Midbrain (tissue), 1 donor: ENCODE data around the gene DDX4.
A peak's percentile ranks its signal among the peaks of the same experiment; 100 is the strongest.
"Not testable (repeated sequence)": the region's sequence is repeated elsewhere in the genome, so short reads cannot be mapped to it uniquely, and the experiment has no call there.

Source experiments
- DNase-seq: peaks from one replicate; lab custom pipeline; 2025; lab: John Stamatoyannopoulos, UW

The DDX4 gene

DNA sequence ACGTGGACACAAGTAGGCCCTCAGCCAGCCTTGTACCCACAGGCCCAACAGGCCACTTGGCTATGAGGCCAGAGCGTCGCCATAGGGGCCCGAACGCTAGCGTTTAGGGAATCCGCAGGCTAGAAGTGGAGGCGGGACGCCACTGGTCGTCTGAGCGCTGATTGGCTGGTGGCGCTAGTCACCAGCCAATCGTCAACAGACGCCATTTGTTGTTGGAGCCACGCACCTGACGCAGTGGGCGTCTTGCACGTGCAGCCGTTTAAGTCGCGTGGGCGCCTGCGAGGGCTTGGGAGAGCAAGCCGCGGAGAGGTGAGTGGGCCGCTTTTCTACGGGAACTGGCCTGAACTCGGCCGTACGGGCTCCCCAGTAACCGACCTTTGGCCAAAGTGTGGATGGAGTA, at the start of gene DDX4:
Gene DDX4 (plus strand): TSS at position 269 of the 400 bp plus-strand sequence. CDS start 903 bp downstream, outside the sequence.
- DNase-seq = no peak

DNA sequence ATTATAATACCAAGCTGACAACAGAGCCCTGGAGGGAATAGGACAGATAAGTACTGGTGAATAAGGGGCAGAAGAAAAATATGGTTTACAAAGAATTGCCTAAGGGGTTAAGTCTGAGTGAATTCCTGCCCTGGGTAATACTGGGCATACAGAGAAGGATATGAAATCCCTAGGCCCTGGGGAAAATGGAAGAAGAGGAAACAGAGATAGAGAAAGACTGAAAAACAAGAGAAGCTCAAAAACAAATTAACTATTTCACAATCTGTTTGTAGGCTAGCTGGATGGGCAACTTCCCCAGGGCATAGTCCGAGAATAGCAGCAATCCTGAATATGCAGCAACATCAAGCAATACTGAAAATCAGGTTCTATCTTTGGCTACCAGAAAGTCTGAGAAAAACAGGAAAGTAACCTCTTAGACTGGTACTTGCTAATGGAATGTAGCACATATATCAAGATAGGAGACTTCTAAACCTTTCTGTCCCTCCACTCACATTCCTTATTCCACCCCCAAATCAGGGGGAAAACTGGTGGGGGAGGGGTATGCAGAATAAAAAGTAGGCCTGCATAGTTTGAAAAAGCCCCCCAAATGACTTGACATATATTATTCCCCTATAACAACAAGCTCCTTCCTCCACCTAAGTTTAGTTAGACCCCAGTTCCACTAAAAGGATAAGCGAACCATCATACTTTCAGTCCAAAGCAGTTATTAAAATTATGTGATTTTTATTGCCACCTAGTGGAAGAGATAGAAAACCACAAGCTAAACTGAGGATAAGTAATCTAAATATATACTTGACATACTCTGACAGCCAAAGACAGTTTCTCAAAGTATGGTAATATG, 46.4 kb upstream of the DDX4 start:
- DNase-seq = peak; percentile 67

DNA sequence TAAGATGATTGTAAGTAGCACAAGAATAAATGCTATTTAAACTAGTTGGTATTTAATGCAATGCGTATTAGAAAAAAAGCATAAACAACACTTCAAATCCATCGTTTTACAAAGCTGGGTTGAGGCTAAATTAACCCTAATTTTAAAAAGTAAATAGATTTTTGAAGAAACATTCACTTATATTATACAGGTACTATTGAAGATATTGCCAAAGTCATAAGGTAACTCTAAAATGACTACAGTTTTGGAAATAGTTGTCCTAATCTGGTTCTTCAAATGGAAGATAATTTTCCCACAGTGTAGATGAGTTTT, 45.8 kb upstream of the DDX4 start:
- DNase-seq = no peak

DNA sequence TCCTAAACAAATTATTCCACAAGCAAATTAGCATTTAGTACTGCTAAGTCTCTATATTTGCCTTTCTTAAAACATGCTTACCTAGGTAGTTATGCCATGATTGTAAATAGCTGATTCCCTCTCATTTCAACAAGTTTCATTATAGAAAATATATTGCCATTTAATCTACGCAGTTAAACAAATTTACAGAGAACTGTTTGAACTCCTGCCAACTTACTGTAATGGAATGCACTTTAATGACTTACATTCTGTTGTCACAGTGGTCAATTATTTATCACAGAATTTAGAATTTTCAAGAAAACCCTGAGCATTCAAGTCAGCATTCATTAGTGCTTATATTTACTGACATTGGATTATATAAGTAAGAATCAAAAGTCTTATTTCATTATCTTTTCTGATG, 45.4 kb upstream of the DDX4 start:
- no peak for DNase-seq

DNA sequence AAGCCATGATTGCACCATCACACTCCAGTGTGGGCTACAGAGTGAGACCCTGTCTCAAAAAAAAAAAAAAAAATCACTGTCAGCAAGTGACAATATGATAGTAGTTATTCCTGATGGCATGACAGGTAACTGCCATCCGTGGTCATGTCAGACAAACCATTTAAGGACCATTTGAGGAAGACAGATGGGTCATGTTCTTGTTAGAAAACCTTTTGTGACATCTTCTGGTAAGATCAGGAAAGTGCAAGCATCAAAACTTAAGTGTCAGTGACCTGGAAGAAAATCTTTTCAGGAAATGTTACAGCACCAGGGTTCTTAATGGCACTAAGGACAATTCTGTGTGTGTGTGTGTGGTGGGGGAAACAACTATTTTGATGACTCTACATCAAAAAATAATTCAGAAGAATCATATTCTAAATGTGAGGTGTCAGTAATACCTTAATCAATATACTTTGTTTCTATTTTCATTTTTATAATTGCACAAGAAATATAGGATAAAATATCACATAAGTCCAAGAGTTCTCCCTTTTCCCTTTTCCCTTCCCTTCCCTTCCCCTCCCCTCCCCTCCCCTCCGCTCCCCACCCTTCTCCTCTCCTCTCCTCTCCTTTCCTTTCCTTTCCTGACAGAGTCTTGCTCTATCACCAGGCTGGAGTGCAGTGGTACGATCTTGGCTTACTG, 43.6 kb upstream of the DDX4 start:
- no peak for DNase-seq

DNA sequence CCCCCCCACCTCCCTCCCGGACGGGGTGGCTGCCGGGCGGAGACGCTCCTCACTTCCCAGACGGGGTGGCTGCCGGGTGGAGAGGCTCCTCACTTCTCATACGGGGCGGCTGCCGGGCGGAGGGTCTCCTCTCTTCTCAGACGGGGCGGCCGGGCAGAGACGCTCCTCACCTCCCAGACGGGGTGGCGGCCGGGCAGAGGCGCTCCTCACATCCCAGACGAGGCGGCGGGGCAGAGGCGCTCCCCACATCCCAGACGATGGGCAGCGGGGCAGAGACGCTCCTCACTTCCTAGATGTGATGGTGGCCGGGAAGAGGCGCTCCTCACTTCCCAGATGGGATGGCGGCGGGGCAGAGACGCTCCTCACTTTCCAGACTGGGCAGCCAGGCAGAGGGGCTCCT, 41.2 kb upstream of the DDX4 start:
- not testable (repeated sequence) for DNase-seq

DNA sequence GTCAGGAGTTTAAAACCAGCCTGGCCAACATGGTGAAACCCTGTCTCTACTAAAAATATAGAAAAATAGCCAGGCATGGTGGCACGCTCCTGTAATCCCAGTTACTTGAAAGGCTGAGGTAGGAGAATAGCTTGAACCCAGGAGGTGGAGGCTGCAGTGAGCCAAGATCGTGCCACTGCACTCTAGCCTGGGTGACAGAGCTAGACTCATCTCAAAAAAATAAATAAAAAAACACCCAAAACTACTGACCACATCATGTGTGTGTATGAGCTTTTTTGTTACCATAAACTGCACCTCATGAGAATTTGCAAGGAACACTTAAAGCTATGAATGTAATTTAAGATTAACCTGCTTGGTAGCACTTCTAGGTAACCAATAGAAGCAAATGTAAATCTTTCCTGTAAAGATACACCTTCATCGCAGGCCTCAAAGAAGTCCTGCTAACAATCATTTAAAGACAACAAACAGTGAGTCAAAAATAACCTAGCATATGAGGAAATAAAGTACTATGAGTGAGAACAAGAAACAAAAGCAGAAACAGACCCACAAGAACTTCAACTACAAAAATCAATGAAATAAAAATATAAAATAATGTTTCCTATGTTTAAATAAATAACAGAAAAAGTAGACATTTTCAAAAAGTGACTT, 38.7 kb upstream of the DDX4 start:
- DNase-seq = no peak

DNA sequence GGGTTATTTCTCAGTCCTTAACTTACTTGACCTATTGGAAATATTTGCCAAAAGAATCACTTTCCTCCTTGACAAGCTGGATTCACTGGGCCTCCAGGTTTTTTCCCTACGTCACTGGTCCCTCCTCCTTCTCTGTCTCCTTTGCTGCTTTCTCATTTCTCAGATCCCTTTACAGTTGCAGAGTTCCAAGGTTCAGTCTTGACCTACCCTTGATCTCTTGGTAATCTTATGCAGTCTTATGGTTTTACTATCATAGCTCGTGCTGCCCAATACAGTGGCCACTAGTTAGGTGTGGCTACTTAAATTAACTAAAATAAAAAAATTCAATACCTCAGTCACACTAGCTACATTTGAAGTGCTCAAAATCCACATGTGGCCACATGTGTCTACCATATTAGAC, 37.1 kb upstream of the DDX4 start:
- no peak for DNase-seq

DNA sequence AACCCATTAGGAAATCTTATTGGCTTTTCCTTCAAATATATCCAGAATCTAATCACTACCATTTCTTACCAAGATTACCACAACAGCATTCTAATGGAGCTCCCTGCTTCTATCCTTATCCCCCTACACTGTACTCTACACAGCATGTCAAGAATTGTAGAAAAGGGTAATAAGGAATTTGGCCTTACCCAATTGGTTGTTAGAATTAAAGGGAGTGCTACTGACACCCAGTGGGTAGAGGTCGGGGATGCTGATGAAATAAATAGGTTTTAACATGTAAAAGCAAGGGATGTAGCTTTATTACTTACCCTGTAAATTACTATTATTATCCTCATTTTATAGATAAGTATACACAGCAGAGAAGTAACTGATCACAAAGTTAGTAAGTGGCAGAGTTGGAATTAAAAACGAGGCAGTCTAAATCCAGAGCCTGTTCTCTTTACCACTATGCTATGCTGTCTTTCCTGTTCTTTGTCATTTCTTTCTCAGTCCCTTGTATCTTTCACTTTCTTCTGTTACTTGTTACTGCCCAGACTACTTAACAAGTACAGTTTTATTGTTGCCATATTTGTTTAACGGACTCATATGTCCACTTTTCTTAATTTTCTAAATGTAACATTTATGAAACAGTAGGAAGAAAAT, 36.3 kb upstream of the DDX4 start:
- no peak for DNase-seq

DNA sequence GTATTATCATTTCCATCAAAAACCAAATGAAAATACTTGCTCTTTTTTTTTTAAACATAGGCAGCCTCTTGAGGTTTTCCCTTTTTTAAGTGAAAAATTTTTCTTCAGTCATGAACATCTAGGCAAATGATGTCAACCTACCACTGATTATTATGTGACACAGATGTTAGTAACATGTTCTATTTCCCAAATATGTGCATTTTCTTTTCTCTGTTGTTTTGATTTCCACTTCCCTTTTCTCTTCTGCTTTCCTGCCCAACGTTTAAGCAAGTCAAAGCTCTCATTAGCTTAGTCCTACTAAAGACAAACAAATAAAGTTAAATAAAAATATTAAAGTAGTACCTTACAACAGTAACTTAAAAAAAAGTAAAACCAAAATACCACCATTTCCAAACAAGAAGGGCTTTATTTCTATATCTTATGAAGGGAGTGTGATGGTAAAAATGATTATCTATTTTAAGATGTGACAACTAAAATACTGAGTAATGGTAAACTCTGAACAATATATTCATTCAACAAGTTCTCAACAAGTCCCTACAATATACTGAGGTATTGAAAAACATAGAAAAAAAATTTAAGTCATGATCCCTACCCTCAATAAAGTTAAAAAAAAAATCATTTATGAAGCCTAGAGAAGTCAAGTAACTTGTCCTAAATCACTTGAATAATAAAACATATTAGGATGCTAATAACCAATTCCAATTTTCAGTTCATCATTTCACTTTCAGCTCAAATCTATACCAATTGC, 35.1 kb upstream of the DDX4 start:
- no peak for DNase-seq

DNA sequence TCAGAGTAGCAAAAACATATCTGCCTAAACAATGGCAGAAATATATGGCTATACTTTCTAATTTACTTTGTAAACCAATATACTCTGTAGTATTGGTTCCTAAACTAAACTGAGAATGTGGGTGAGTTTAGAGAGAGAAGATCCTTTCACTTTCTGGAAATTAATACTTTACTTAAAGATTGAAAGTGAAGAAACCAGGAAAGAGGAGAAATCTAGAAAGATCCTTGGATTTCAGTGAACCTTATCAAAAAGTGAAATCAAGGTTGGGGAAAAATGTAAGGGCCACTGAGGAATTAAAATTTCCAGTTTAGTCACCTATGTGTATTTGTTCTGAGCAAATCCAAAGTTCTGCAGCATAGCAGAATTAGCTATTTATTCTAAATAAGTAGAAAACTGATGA, 31.6 kb upstream of the DDX4 start:
- DNase-seq = no peak

DNA sequence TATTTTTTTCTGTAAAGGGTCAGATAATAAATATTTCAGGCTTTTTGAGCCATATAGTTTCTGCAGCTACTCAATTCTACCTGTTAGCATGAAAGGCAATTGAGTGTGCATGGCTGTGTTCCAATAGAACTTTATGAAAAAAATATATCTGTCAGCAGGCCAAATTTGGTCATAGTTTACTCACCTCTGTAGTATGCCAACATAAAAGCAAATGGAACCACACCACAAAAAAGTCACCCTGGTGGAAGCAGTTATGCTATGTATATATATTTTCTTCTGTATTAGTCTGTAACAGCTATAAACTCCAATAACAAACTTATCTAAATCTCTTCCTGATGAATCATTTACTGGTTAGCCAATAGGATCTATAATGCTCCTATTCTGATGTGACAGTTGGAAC, 29.1 kb upstream of the DDX4 start:
- DNase-seq = no peak

DNA sequence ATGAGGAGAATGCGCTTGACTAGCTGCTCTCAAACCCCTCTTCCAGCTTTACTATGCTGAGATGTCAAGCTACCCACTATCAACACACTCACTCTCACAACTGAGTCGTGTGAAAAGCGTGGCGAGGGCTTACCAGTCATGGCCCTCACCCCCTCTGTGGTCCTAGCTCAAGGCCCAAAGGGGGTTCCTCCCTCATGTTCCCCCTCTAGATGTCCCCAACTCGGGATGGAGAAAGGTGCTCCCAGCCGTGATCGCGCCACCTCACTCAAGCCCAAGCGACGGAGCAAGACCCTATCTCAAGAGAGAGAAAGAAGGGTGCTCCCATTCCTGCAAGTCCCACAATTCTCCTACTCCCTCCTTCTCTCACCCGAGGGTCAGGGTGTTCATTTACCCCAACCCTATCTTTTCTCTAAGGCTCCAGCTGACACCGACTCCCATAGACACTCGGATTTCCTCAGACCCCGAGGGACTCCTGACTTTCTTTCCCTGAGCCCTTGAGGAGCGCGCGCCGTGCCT, 26.3 kb upstream of the DDX4 start:
- no peak for DNase-seq

DNA sequence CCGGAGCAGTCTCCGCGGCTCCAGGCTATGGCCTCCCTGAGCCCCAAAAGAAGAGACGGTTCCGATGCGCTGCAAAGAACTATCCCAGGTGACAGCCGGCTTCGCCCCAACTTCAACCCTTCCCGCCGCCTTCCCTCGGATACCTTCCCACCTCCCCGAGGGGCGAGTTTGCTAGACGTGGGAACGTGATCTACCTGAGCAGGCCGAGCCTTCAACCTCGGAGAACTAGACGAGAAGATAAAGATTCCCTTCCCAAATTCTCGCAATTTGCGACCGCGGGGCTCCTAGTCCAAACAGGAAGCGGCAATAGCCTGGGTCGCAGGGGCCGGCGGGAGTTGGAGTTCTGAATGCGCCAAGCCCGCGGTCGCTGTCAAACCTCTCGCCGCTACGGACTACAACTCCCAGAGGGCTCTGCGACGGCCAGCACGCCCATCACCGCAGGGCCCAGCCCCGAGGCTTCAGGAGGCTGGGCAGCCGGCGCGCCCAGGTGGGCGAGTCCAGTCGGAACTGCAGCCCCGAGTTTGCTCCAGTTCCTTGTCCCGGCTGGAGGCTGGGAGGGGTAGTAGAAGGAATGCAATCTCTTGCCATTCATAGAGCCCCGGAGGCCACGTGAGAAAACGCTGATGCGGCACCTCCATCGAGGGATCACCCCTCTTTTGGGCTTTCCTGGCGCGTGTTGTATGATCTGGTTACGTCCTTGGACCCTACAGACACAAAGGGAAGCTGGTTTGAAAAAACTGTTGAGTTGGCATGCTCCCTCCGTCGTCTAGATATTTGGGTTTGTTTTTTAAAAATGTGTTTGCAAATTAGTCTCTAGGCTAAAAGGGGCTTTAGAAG, 25.6 kb upstream of the DDX4 start, which contains the start of gene SLC38A9:
Gene SLC38A9 (minus strand): TSS at position 302 of the 837 bp plus-strand sequence. CDS start 14,366 bp downstream, outside the sequence.
- peak; percentile 95 for DNase-seq

DNA sequence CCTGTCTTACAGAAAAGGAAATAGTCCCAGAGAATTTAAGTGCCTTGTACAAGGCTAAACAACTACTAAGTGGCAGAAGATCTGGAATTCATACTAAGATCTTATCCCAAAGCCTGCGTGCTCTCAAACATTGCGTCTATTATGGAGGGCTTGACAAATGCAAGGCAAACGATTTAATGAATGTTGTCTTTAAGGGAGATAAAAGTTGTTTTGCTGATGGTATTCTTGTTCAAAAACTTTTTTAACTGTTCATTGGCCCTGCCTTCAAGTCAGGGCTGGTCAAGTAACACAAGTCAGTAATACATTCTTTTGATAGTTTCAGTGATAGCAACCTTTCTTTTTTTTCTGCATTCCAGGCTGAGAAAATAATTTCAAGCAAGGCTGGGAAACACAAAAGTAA, 24.0 kb upstream of the DDX4 start:
- DNase-seq = no peak

DNA sequence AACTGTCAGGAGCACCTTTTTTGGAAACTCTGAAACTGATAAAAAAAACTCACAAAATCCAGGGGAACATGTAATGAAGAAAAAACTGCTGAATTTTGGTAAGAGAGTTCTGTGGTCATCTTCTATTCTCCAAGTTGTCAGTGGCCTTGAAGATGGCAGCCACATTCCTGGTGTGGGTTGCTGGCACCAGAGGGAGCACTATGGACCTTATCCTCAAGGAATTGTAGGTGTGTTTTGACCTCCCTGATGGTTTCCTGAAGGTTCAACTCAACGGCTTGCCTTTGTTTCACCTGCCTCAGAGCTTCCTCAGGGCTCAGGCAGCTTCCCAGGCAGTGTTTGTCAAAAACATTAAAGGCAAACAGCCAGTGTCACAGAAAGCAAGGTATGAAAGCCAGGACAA, 23.5 kb upstream of the DDX4 start:
- no peak for DNase-seq

DNA sequence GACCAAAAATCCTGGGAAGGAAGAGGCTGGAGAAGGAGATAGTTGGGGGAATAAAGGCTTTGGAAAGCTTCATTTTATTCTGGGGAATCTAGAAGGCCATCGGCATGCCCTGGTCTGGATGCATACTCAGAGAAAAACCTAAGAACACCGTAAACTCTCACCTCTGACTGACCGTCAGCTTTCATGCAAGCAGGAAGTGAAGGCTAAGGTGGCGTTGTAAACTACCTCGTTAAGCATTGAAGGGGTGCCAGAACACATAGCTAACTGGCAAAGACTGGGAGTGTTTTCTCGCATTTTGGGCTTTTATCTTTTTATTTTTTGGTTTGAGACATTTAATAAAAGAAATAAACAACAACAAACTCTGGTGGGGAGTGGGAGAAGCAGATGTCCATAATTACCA, 23.1 kb upstream of the DDX4 start:
- DNase-seq = no peak

DNA sequence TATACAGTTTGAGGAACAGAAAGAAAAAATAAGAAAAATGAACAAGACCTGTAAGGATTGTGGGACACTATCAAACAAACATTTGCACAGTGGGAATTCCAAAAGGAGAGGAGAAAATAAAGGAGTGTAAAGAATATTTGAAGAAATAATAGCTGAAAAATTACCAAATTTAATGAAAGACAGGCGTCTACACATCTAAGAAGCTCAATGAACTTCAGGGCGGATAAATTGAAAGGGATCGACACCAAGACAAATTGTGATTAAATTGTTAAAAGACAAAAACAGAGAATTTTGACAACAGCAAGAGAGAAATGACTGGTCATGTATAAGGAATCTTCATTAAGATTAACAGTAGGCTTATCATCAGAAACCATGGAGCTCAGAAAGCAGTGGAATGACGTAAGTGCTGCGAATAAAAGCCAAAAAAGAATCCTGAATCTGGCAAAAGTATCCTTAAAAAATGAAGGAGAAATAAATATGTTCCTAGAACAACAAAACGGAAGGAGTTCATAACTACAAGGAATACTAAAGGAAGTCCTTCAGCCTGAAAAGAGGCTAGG, 22.3 kb upstream of the DDX4 start:
- no peak for DNase-seq

DNA sequence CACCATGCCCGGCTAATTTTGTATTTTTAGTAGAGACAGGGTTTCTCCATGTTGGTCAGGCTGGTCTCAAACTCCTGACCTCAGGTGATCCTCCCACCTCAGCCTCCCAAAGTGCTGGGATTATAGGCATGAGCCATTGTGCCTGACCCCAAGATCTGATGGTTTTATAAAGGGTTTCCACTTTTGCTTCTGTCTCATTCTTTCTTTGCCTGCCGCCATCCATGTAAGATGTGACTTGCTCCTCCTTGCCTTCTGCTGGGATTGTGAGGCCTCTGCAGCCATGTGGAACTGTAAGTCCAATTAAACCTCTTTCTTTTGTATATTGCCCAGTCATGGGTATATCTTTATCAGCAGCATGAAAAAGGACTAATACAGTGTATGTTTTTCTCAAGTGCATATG, 18.8 kb upstream of the DDX4 start:
- not testable (repeated sequence) for DNase-seq

DNA sequence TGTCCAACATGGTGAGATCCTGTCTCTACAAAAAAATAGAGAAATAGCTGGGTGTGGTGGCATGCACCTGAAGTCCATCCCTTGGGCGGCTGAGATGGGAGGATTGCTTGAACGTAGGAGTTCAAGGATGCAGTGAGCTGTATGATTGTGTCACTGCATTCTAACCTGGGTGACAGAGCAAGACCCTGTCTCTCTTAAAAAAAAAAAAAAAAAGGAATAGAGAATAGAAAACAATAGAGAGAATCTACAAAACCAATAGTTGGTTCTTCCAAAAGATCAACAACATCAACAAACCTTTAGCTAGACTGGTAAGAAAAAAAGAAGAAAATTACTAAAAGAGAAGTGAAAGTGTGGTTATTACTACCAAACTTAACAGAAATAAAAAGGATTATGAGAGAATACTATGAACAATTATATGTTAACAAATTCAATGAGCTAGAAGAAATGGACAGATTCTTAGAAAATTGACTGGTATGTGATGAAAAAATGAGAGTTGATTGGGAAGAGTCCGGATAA, 17.6 kb upstream of the DDX4 start:
- DNase-seq = no peak
